Measurements from ENCODE around the gene RHEBL1.
A peak's percentile ranks its signal among the peaks of the same experiment; 100 is the strongest.

The RHEBL1 gene

GRCh38 chr12:49026101-49026500 is 43.7 kb downstream of the RHEBL1 start:
- H3K36me3 ChIP-seq (ENCODE audit: control insufficient read depth, insufficient read depth, low read length): peaks cover 72% of the 10 kb centered on the region
- no peaks in the 10 kb centered on the region for H3K27me3 ChIP-seq (ENCODE audit: control insufficient read depth, insufficient read depth, low read length)
- no peak overlapping the region for H3K9ac ChIP-seq (ENCODE audit: low read length)

GRCh38 chr12:49025463-49025862 is 44.3 kb downstream of the RHEBL1 start:
- Histone ChIP-seq H3K4me3 (ENCODE audit: low read length) (no peak overlapping the region), H3K9ac (ENCODE audit: low read length) (no peak overlapping the region), H3K27ac (ENCODE audit: low read depth, low read length) (no peak overlapping the region), H3K36me3 (ENCODE audit: control insufficient read depth, insufficient read depth, low read length) (peaks cover 69% of the 10 kb centered on the region), H3K27me3 (ENCODE audit: control insufficient read depth, insufficient read depth, low read length) (no peaks in the 10 kb centered on the region), H3K4me1 (ENCODE audit: control insufficient read depth, insufficient read depth, low read length) (no peaks in the 10 kb centered on the region)

More at GRCh38 chr12:49026101-49026500, 43.7 kb downstream of the RHEBL1 start:
- Histone ChIP-seq H3K4me1 (ENCODE audit: control insufficient read depth, insufficient read depth, low read length) (no peaks in the 10 kb centered on the region), H3K27ac (ENCODE audit: low read depth, low read length) (no peak overlapping the region), H3K4me3 (ENCODE audit: low read length) (no peak overlapping the region)

DNA sequence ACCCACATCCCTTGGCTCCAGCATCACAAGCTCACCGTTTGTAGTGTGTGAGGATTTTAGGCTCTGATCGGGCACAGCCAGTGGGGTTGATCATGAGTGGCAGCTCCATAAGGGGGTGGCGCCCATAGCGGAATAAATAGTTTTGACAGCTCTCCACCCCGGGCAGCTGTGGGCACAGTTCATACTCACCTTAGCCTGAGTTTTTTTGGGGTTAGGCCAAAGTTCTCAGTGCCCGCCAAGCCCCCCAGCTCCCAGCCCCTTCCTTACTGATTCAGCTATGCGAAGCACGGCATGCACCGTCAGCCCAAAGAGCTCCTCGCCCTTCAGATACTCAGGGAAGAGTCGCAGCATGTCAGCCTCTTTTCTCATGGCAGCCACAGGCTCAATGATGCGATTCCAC is 45.2 kb downstream of the RHEBL1 start:
- H3K4me3 ChIP-seq (ENCODE audit: low read length): no peak overlapping the region

GRCh38 chr12:49023812-49024211 is 46.0 kb downstream of the RHEBL1 start:
- Histone ChIP-seq H3K4me1 (ENCODE audit: control insufficient read depth, insufficient read depth, low read length) (no peaks in the 10 kb centered on the region), H3K27ac (ENCODE audit: low read depth, low read length) (no peak overlapping the region), H3K4me3 (ENCODE audit: low read length) (no peak overlapping the region), H3K27me3 (ENCODE audit: control insufficient read depth, insufficient read depth, low read length) (no peaks in the 10 kb centered on the region), H3K36me3 (ENCODE audit: control insufficient read depth, insufficient read depth, low read length) (peaks cover 64% of the 10 kb centered on the region), H3K9ac (ENCODE audit: low read length) (no peak overlapping the region)

More for the DNA sequence above, 45.2 kb downstream of the RHEBL1 start:
- H3K9ac ChIP-seq (ENCODE audit: low read length): no peak overlapping the region
- H3K27me3 ChIP-seq (ENCODE audit: control insufficient read depth, insufficient read depth, low read length): no peaks in the 10 kb centered on the region
- H3K36me3 ChIP-seq (ENCODE audit: control insufficient read depth, insufficient read depth, low read length): peaks cover 69% of the 10 kb centered on the region
- no peaks in the 10 kb centered on the region for H3K4me1 ChIP-seq (ENCODE audit: control insufficient read depth, insufficient read depth, low read length)
- H3K27ac ChIP-seq (ENCODE audit: low read depth, low read length): no peak overlapping the region

GRCh38 chr12:49022558-49023178 is 47.1 kb downstream of the RHEBL1 start:
- Histone ChIP-seq H3K27ac (ENCODE audit: low read depth, low read length) (no peak overlapping the region), H3K9ac (ENCODE audit: low read length) (no peak overlapping the region), H3K4me1 (ENCODE audit: control insufficient read depth, insufficient read depth, low read length) (peaks cover 4% of the 10 kb centered on the region), H3K27me3 (ENCODE audit: control insufficient read depth, insufficient read depth, low read length) (no peaks in the 10 kb centered on the region), H3K36me3 (ENCODE audit: control insufficient read depth, insufficient read depth, low read length) (peaks cover 55% of the 10 kb centered on the region), H3K4me3 (ENCODE audit: low read length) (no peak overlapping the region)

- H3K4me3 ChIP-seq (ENCODE audit: low read length): no peak overlapping the region
These were observed 48.4 kb downstream of the RHEBL1 start for GRCh38 chr12:49021292-49021915.

GRCh38 chr12:49020441-49020840 is 49.3 kb downstream of the RHEBL1 start:
- peaks cover 36% of the 10 kb centered on the region for H3K36me3 ChIP-seq (ENCODE audit: control insufficient read depth, insufficient read depth, low read length)
- H3K27ac ChIP-seq (ENCODE audit: low read depth, low read length): no peak overlapping the region
- no peak overlapping the region for H3K9ac ChIP-seq (ENCODE audit: low read length)

More at GRCh38 chr12:49021292-49021915, 48.4 kb downstream of the RHEBL1 start:
- peaks cover 7% of the 10 kb centered on the region for H3K4me1 ChIP-seq (ENCODE audit: control insufficient read depth, insufficient read depth, low read length)
- no peak overlapping the region for H3K27ac ChIP-seq (ENCODE audit: low read depth, low read length)
- H3K36me3 ChIP-seq (ENCODE audit: control insufficient read depth, insufficient read depth, low read length): peaks cover 46% of the 10 kb centered on the region
- no peaks in the 10 kb centered on the region for H3K27me3 ChIP-seq (ENCODE audit: control insufficient read depth, insufficient read depth, low read length)
- H3K9ac ChIP-seq (ENCODE audit: low read length): no peak overlapping the region

GRCh38 chr12:49019443-49020324 is 50.1 kb downstream of the RHEBL1 start:
- no peak overlapping the region for H3K4me3 ChIP-seq (ENCODE audit: low read length)
- no peak overlapping the region for H3K9ac ChIP-seq (ENCODE audit: low read length)
- peaks cover 7% of the 10 kb centered on the region for H3K4me1 ChIP-seq (ENCODE audit: control insufficient read depth, insufficient read depth, low read length)
- H3K36me3 ChIP-seq (ENCODE audit: control insufficient read depth, insufficient read depth, low read length): peaks cover 29% of the 10 kb centered on the region
- no peaks in the 10 kb centered on the region for H3K27me3 ChIP-seq (ENCODE audit: control insufficient read depth, insufficient read depth, low read length)
- H3K27ac ChIP-seq (ENCODE audit: low read depth, low read length): peak overlapping the region; percentile 96

More at GRCh38 chr12:49020441-49020840, 49.3 kb downstream of the RHEBL1 start:
- Histone ChIP-seq H3K4me1 (ENCODE audit: control insufficient read depth, insufficient read depth, low read length) (peaks cover 7% of the 10 kb centered on the region), H3K4me3 (ENCODE audit: low read length) (no peak overlapping the region), H3K27me3 (ENCODE audit: control insufficient read depth, insufficient read depth, low read length) (no peaks in the 10 kb centered on the region)

DNA sequence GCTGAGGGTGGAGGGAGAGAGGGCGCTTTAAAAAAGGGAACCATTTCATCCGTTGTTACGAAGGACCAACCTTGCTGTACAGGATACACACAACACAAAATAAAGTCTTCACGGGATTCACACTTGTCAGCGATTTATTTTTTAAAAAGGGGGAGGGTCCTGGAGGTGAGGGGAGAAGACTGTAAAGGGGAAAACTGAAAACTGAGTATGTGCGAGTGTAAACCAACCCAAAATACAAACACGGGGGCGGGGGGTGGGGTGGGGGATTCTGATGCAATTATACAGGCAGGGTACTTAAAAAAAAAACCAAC is 50.7 kb downstream of the RHEBL1 start:
- Histone ChIP-seq H3K36me3 (ENCODE audit: control insufficient read depth, insufficient read depth, low read length) (peaks cover 24% of the 10 kb centered on the region), H3K27me3 (ENCODE audit: control insufficient read depth, insufficient read depth, low read length) (no peaks in the 10 kb centered on the region), H3K4me3 (ENCODE audit: low read length) (peak overlapping the region; percentile 89), H3K9ac (ENCODE audit: low read length) (peak overlapping the region; percentile 66), H3K4me1 (ENCODE audit: control insufficient read depth, insufficient read depth, low read length) (peaks cover 7% of the 10 kb centered on the region), H3K27ac (ENCODE audit: low read depth, low read length) (peak overlapping the region; percentile 96)

DNA sequence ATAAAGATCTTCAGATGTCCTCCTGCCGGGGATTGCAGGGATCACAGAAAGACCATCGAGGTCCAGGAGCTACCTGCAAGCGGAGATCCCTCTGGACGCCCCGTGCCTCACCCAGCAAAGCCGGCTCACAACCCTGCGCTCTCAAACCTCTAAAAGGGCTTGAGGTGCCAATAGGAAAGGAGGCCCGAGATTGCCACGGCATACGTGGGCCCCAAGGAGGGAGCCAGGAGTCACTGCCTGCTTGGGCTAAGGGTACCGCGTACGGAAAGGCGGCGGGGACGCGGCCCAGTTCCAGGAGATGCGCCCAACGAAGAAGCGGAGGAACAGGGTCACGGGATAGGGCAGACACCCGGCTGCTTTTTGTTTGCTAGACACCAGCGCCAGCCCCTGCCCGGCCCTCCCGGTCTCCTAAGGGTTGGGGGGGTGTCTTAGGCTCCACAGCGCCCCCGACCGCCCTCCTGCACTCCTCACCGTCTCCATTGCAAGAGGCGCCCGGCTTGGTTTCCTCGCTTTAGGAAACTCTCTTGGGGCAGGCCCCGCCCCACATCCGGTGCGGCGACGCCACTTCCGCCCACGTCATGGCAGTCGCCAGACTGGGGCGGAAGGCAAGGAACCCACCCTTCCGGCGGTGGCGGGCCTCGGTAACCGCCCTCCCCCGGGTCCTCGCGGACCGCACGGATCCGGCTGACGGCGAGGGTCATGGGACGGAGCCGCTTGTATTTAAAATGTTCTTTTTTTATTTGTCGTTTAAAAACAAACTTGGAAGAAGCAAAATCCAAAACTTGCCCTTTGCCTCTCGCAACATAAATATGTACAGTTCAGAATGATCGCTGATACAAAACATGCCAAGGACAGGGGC is 51.3 kb downstream of the RHEBL1 start, which contains the start of gene PRKAG1:
PRKAG1 (minus strand) TSS at position 516 of the 859 bp plus-strand sequence; CDS start at position 480, 36 bp downstream.
- Histone ChIP-seq H3K9ac (ENCODE audit: low read length) (peak within 1 kb of the TSS; percentile 91), H3K4me1 (ENCODE audit: control insufficient read depth, insufficient read depth, low read length) (peaks cover 7% of the 10 kb centered on the region), H3K36me3 (ENCODE audit: control insufficient read depth, insufficient read depth, low read length) (peaks cover 21% of the 10 kb centered on the region), H3K27me3 (ENCODE audit: control insufficient read depth, insufficient read depth, low read length) (no peaks in the 10 kb centered on the region), H3K4me3 (ENCODE audit: low read length) (peak within 1 kb of the TSS; percentile 89), H3K27ac (ENCODE audit: low read depth, low read length) (peak within 1 kb of the TSS; percentile 96)

DNA sequence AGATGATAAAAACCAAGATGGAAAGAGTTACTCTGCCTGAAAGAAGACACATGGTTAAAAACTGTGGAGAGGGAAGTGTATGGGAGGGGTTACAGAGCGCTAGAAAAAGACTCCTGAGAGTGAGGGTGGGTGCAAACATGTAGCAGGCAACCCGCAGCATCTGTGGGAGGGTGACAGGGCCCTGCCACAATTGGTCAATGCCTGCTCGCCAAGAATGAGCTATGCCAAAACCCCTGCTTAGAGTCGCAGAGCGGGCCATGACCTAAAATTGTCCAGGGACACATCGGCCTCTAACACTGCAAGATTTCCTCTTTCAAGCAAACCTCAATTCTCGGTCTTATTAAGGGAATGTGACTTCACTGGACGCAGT is 51.9 kb downstream of the RHEBL1 start:
- Histone ChIP-seq H3K27ac (ENCODE audit: low read depth, low read length) (peak overlapping the region; percentile 96), H3K4me1 (ENCODE audit: control insufficient read depth, insufficient read depth, low read length) (peaks cover 7% of the 10 kb centered on the region), H3K27me3 (ENCODE audit: control insufficient read depth, insufficient read depth, low read length) (no peaks in the 10 kb centered on the region), H3K9ac (ENCODE audit: low read length) (peak overlapping the region; percentile 91), H3K4me3 (ENCODE audit: low read length) (peak overlapping the region; percentile 89), H3K36me3 (ENCODE audit: control insufficient read depth, insufficient read depth, low read length) (peaks cover 17% of the 10 kb centered on the region)

- Histone ChIP-seq H3K27ac (ENCODE audit: low read depth, low read length) (no peak overlapping the region), H3K4me1 (ENCODE audit: control insufficient read depth, insufficient read depth, low read length) (peaks cover 7% of the 10 kb centered on the region), H3K9ac (ENCODE audit: low read length) (no peak overlapping the region), H3K36me3 (ENCODE audit: control insufficient read depth, insufficient read depth, low read length) (peaks cover 16% of the 10 kb centered on the region), H3K27me3 (ENCODE audit: control insufficient read depth, insufficient read depth, low read length) (no peaks in the 10 kb centered on the region), H3K4me3 (ENCODE audit: low read length) (no peak overlapping the region)
These were observed 54.6 kb downstream of the RHEBL1 start for GRCh38 chr12:49015196-49015595.

Measured in rectal smooth muscle tissue (tissue), 1 donor.